NCI-H146 treated with DMSO at 0.1 percent for 48 hours (cell line): ENCODE data around the gene SNTA1.
A peak's percentile ranks its signal among the peaks of the same experiment; 100 is the strongest.
"Not testable (repeated sequence)": the region's sequence is repeated elsewhere in the genome, so short reads cannot be mapped to it uniquely, and the experiment has no call there.

Experiments
- DNase-seq: peaks from one replicate; lab custom pipeline; 2025; ENCODE audit not compliant: unreplicated experiment; lab: John Stamatoyannopoulos, UW

SNTA1 gene

DNA sequence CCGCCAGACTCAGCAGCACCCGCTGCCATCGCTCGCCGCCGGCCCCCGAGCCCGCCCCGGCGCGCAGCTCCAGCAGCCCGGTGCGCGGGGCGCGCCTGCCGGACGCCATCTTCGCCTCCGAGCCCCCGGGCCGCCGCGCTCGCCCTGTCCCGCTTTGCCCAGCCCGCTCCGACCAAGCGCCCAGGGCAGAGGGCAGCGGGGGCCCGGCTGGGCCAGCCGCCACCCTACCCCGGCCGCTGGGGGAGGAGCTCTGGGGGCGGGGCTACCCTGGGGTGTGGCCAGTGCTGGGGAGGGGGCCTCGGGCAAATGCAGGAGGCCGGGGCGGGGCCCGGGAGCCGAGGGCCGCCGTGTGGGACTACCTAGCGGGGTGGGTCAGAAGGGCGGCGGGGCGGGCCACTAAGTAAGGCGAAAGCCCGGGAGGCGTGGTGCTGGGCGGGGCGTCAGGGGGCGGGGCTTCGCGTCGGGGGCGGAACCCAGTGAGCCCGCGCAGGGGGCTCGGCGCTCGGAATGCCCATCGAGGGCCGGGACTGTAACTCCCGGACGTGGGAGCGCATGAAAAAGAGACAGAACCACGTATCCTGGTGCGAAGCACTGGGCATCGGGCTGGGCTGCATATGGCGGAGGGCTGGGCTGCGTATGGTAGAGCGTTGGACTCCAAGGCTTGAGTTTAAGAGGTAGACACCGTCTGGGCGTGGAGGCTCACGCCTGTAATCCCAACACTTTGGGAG lies at the start of gene SNTA1:
Gene SNTA1, minus strand, starts transcription at position 252 of the 728 bp plus-strand sequence. Its CDS starts 143 bp downstream, at position 109.
- peak; percentile 96 for DNase-seq

DNA sequence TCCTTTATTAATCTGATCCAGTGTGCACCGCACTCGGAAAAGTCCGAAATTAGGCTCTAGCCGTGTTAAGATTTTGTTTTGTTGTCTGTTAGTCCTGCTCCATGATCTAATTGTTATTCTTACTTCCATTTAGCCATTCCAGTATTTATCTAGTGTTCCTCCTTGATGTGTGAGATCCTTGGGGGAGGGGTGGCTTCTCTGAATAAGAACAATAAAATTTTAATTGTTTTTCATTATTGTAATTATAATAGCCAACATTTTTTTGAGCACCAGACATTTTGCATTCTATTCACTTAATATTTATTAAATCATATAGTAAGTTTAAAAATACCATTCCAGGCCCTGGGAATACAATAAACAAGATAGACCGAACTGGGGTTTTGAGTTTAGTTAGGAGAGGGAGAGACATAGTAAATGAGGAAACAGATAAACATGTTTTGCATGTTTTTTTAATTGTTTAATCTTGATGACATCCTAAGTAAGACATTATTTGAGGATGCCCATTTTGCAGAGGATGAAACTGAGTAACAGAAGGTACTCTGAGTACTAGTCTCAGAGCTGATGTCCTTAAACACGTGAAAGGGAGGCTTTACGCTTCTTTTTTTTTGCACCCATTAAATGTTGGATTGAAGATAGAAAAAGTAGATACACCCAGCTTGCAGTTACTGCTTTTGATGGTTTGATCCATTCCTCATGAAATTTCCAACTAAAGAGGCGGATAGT lies 47.5 kb upstream of the SNTA1 start:
- DNase-seq = peak; percentile 25

DNA sequence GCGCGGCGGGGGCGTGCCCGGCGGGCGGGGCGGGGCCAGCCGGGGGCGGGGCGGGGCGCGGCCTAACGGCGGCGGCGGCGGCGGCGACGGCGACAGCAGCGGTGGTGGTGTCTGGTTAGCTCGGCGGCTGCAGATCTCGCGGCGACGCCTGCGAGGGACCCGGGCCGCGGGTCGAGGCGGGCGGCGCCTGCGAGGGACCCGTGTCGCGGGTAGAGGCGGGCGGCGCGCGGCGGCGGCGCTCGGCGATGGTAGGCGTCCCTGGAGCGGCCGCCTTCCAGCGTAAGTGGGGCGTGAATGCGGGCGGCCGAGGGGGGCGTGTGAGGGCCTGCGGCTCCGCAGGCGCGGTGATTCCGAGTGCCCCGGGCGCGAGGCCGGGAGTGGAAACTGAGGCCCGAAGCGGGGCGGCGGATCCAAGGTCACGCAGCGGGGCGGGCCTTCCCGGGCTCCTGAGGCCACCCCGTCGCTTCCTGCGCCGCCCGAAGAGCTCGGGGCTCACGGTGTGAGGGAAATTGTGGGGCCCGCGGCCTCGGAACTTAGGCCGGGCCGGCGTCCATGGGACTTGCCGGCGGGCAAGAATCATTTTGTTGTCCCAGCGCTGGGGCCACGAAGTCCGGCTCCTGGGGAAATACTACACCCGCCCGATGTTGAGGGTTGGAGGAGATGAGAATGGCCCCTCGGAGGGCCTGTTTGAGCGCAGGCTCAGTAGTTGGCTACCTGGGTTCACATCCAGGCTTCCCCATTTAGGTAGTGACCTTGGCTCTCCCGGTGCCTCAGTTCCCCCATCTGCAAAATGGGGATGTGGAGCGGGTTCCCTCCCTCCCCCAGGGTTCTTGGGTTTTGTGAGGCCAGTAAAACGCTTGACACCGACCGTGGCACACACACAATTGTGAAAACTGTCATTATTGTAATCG lies 46.7 kb upstream of the SNTA1 start, which contains the start of gene CBFA2T2:
Gene CBFA2T2, plus strand, starts transcription at position 74 of the 911 bp plus-strand sequence. Its CDS starts 172 bp downstream, at position 246.
- DNase-seq = peak; percentile 56

- peak; percentile 99 for DNase-seq
Observed at GRCh38 chr20:33489495-33490022, 46.0 kb upstream of the SNTA1 start.

GRCh38 chr20:33488661-33489494 lies 45.3 kb upstream of the SNTA1 start:
- DNase-seq = not testable (repeated sequence)

DNA sequence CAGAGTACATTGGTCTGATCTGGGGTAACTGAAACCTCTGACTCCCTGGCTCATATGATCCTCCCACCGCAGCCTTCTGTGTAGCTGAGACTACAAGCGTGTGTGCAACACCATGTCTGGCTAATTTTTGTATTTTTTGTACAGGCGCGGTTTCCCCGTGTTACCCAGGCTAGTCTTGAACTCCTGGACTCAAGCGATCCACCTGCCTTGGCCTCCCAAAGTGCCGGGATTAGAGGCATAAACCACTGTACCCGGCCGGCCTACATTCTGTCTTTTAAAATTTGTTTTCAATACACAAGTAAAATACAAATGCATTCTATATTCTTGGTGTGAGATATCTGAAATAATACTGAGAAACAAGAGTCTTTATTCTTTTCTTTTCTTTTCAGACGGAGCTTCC lies 44.6 kb upstream of the SNTA1 start:
- no peak for DNase-seq

- not testable (repeated sequence) for DNase-seq
Observed at GRCh38 chr20:33483186-33483585, 39.6 kb upstream of the SNTA1 start.

DNA sequence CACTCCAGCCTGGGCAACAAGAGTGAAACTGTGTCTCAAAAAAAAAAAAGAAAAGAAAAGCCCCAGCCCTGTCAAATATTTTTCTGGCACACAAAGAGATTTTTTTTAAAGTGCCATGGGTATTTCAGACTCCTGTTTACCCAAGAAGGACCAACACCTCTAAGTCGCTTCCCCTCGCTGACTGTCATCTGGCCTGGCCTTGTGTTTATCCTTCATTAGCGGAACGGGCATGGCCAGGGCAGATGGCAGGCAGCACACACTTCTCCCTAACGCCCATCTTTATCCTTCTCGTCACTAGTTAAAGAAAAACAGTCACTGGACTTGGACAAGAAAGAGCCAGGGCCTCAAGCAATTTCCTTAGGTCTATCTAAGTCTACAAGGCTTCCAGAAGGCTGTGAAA lies 39.0 kb upstream of the SNTA1 start:
- DNase-seq = no peak

DNA sequence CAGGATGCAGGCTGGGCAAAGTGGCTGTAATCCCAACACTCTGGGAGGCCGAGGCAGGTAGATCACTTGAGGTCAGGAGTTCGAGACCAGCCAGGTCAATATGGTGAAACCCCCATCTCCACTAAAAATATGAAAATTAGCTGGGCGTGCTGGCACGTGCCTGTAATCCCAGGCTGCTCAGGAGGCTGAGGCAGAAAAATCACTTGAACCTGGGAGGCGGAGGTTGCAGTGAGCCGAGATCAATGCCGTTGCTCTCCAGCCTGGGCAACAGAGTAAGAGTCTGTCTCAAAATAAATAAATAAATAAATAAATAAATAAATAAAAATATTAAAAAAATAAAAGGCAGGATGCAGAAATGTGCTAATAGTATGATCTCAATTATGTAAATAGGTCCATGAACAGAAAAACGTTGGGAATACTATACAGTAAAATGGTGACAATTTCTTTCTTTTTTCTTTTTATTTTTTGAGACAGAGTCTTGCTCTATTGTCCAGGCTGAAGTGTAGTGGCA lies 37.9 kb upstream of the SNTA1 start:
- DNase-seq = no peak

- DNase-seq = no peak
Observed at GRCh38 chr20:33480048-33480447, 36.5 kb upstream of the SNTA1 start.

DNA sequence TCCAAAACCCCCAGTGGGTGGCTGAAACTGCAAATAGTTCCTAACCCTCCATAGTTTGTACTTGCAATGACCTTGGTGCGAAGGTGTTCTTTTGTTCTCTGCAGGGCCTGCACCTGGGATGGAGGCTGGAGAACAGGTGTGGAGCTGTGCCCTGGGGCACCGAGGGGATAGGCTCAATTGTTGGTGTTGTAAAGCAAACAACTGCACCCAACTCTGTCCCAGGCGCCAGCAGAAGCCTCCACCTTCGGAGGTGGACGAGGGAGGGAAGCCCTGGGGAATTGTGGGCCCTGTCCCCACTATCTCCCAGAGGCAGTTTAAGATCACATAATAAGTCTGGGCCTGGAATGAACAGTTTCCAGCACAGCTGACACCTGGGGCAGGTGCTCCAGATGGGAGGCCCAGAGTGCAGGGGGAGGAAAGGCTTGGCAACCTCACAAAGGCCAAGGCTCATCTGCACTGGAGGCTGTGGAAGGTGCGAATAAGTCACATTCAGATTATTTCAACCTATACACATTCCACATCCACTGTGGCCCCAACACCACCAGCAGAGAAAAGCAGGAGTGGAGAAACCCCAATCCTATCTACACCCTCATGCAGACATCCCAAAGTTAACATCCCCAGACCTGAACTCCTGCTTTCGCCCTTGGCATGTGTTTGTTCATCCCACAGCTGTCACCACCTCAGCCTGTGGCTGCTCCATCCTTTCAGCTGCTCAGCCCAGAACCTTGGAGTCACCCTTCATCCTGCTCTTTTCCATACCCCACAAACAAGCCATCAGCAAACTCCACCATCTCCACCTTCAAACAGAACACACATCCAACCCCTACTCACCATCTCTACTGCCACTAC lies 34.0 kb upstream of the SNTA1 start:
- DNase-seq = peak; percentile 100

DNA sequence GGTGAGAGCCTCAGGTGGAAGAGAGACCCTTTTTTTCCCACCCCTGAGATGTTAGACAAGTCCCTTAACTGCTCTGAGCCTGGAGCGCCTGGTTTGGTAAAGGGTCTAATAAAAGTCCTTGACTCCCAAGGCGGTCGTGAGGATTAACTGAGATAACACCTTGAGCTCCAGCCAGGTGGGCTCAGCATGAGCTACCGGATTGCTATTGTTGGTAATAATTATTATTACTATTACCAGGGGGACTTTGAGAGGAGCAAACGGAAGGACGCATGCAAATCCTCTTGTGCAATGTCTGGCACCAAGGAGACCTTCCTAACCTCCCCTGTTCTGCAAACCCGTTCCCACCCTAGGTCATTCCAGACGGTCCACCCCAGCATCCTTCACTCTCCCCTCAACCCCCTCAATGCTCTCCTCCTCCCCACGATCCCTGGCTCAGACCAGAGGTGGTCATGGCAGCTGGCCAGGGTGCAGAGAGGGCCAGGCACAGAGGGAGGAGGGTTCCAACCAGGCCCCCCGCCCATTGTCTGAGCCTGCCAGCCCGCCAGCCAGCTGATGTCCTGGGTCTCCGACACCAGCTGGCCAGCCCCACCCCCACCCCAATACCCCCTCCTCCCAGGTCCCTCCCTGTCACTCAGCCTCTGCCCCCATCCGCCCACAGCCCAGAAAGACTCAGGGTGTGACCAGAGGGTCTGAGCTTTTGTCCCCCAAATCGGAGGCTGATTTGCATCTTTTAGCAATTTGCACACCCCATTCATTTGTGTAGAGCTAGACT lies 32.0 kb upstream of the SNTA1 start:
- DNase-seq = peak; percentile 91

DNA sequence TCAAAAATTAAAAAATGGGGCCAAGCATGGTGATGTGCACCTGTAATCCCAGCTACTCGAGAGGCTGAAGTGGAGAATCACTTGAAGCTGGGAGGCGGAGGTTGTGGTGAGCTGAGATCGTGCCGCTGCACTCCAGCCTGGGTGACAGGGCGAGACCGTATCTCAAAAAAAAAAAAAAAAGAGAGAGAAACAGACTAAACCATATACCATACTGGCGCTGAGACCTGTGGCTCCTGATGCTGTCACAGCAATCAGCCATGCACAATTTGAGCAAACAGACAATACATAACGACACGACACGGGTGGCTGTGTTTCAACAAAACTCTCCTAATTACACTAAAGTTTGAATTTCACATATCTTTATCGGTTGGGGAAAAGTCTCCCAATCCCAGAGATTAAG lies 31.4 kb upstream of the SNTA1 start:
- DNase-seq = peak; percentile 83

- no peak for DNase-seq
Observed at GRCh38 chr20:33474097-33474873, 30.7 kb upstream of the SNTA1 start.

DNA sequence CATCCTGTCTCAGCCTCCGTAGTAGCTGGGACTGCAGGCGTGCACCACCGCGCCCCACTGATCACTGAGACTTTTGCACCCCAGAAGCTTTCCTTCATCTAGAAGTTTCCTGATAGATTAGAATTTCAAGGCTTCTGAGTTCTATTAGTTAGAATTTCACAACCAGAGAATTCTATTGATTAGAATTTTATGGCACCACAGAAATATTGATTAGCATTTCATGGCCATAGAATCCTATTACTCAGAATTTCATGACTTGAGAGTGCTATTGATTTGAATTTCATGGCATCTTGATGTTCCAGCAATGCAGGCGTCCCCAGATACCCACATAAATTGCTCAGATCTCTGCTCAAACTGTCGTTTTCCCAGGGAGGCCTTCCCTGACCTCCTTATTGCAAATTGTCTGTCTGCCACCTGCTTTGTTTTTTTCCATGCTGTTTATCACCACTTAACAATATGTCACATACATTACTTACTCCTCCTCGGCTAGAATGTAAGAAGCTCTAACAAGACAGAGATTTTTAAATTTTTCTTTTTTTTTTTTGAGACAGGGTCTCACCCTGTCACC lies 29.4 kb upstream of the SNTA1 start:
- no peak for DNase-seq

DNA sequence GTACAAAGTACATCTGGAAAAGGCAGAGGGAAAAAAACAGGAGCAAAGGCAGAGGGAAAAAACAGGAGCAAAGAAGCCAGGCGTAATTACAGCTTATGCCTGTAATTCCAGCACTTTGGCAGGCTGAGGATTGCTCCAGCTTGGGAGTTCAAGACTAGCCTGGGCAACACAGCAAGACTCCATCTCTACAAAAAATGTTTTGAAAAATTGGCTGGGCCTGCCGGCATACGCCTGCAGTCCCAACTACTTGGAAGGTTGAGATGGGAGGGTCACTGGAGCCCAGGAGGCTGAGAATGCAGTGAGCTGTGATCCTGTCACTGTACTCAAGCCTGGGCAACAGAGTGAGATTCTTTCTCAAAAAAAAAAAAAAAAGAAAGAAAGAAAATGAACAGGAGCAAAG lies 27.3 kb upstream of the SNTA1 start:
- no peak for DNase-seq

GRCh38 chr20:33470457-33470856 lies 26.9 kb upstream of the SNTA1 start:
- no peak for DNase-seq
